Measurements from ENCODE around the gene OR2K2.

Gene OR2K2

GRCh38 chr9:111330124-111330523 is at the start of gene OR2K2:
Gene OR2K2 (minus strand): TSS chr9:111330224. CDS start chr9:111328433, 1,791 bp downstream.
- Histone ChIP-seq H3K27me3 (ENCODE audit: control insufficient read depth, insufficient read depth, low read length) (no peaks in the 10 kb centered on the region), H3K27ac (ENCODE audit: low read depth, low read length) (no peak within 1 kb of the TSS), H3K4me1 (ENCODE audit: control insufficient read depth, insufficient read depth, low read length) (0 out of 2 replicates have a peak, but pooled peaks cover 3% of the 10 kb centered on the region)

GRCh38 chr9:111375817-111376564 is 46.0 kb upstream of the OR2K2 start:
- Histone ChIP-seq H3K36me3 (ENCODE audit: control insufficient read depth, insufficient read depth, low read length) (peaks cover 96% of the 10 kb centered on the region), H3K4me3 (ENCODE audit: low read depth, low read length) (no peak overlapping the region), H3K9me3 (ENCODE audit: control insufficient read depth, insufficient read depth, low read length) (no peaks in the 10 kb centered on the region), H3K4me1 (ENCODE audit: control insufficient read depth, insufficient read depth, low read length) (no peaks in the 10 kb centered on the region), H3K27me3 (ENCODE audit: control insufficient read depth, insufficient read depth, low read length) (no peaks in the 10 kb centered on the region), H3K27ac (ENCODE audit: low read depth, low read length) (no peak overlapping the region), H3K9ac (ENCODE audit: low read depth, low read length) (no peak overlapping the region)

More at GRCh38 chr9:111330124-111330523, at the start of gene OR2K2:
- no peaks in the 10 kb centered on the region for H3K9me3 ChIP-seq (ENCODE audit: control insufficient read depth, insufficient read depth, low read length)
- no peak within 1 kb of the TSS for H3K4me3 ChIP-seq (ENCODE audit: low read depth, low read length)
- no peak within 1 kb of the TSS for H3K9ac ChIP-seq (ENCODE audit: low read depth, low read length)
- no peaks in the 10 kb centered on the region for H3K36me3 ChIP-seq (ENCODE audit: control insufficient read depth, insufficient read depth, low read length)

GRCh38 chr9:111375062-111375461 is 45.0 kb upstream of the OR2K2 start:
- Histone ChIP-seq H3K9ac (ENCODE audit: low read depth, low read length) (no peak overlapping the region), H3K4me1 (ENCODE audit: control insufficient read depth, insufficient read depth, low read length) (no peaks in the 10 kb centered on the region), H3K27me3 (ENCODE audit: control insufficient read depth, insufficient read depth, low read length) (no peaks in the 10 kb centered on the region), H3K27ac (ENCODE audit: low read depth, low read length) (no peak overlapping the region), H3K4me3 (ENCODE audit: low read depth, low read length) (no peak overlapping the region), H3K36me3 (ENCODE audit: control insufficient read depth, insufficient read depth, low read length) (peaks cover 96% of the 10 kb centered on the region), H3K9me3 (ENCODE audit: control insufficient read depth, insufficient read depth, low read length) (no peaks in the 10 kb centered on the region)

- Histone ChIP-seq H3K9ac (ENCODE audit: low read depth, low read length) (no peak overlapping the region), H3K36me3 (ENCODE audit: control insufficient read depth, insufficient read depth, low read length) (peaks cover 98% of the 10 kb centered on the region), H3K9me3 (ENCODE audit: control insufficient read depth, insufficient read depth, low read length) (no peaks in the 10 kb centered on the region), H3K27me3 (ENCODE audit: control insufficient read depth, insufficient read depth, low read length) (no peaks in the 10 kb centered on the region), H3K4me3 (ENCODE audit: low read depth, low read length) (no peak overlapping the region), H3K4me1 (ENCODE audit: control insufficient read depth, insufficient read depth, low read length) (no peaks in the 10 kb centered on the region), H3K27ac (ENCODE audit: low read depth, low read length) (no peak overlapping the region)
Observed at GRCh38 chr9:111372297-111372696, 42.3 kb upstream of the OR2K2 start.

GRCh38 chr9:111366978-111367377 is 37.0 kb upstream of the OR2K2 start:
- H3K27me3 ChIP-seq (ENCODE audit: control insufficient read depth, insufficient read depth, low read length) = no peaks in the 10 kb centered on the region
- no peak overlapping the region for H3K27ac ChIP-seq (ENCODE audit: low read depth, low read length)
- no peaks in the 10 kb centered on the region for H3K9me3 ChIP-seq (ENCODE audit: control insufficient read depth, insufficient read depth, low read length)
- H3K4me1 ChIP-seq (ENCODE audit: control insufficient read depth, insufficient read depth, low read length) = no peaks in the 10 kb centered on the region
- H3K9ac ChIP-seq (ENCODE audit: low read depth, low read length) = no peak overlapping the region
- H3K4me3 ChIP-seq (ENCODE audit: low read depth, low read length) = no peak overlapping the region
- H3K36me3 ChIP-seq (ENCODE audit: control insufficient read depth, insufficient read depth, low read length) = peaks cover 99% of the 10 kb centered on the region

GRCh38 chr9:111362526-111362925 is 32.5 kb upstream of the OR2K2 start:
- no peak overlapping the region for H3K4me3 ChIP-seq (ENCODE audit: low read depth, low read length)
- no peak overlapping the region for H3K27ac ChIP-seq (ENCODE audit: low read depth, low read length)
- no peak overlapping the region for H3K9ac ChIP-seq (ENCODE audit: low read depth, low read length)
- no peaks in the 10 kb centered on the region for H3K9me3 ChIP-seq (ENCODE audit: control insufficient read depth, insufficient read depth, low read length)
- H3K4me1 ChIP-seq (ENCODE audit: control insufficient read depth, insufficient read depth, low read length) = no peaks in the 10 kb centered on the region
- H3K27me3 ChIP-seq (ENCODE audit: control insufficient read depth, insufficient read depth, low read length) = no peaks in the 10 kb centered on the region
- H3K36me3 ChIP-seq (ENCODE audit: control insufficient read depth, insufficient read depth, low read length) = peaks cover 70% of the 10 kb centered on the region

GRCh38 chr9:111360881-111361280 is 30.9 kb upstream of the OR2K2 start:
- Histone ChIP-seq H3K4me1 (ENCODE audit: control insufficient read depth, insufficient read depth, low read length) (peaks cover 5% of the 10 kb centered on the region; the same call in 1 of the 2 replicates), H3K36me3 (ENCODE audit: control insufficient read depth, insufficient read depth, low read length) (peaks cover 54% of the 10 kb centered on the region), H3K27ac (ENCODE audit: low read depth, low read length) (no peak overlapping the region), H3K27me3 (ENCODE audit: control insufficient read depth, insufficient read depth, low read length) (no peaks in the 10 kb centered on the region), H3K9ac (ENCODE audit: low read depth, low read length) (no peak overlapping the region), H3K4me3 (ENCODE audit: low read depth, low read length) (no peak overlapping the region), H3K9me3 (ENCODE audit: control insufficient read depth, insufficient read depth, low read length) (no peaks in the 10 kb centered on the region)

GRCh38 chr9:111356481-111357244 is 26.6 kb upstream of the OR2K2 start:
- no peaks in the 10 kb centered on the region for H3K27me3 ChIP-seq (ENCODE audit: control insufficient read depth, insufficient read depth, low read length)
- peaks cover 5% of the 10 kb centered on the region; the same call in 1 of the 2 replicates for H3K4me1 ChIP-seq (ENCODE audit: control insufficient read depth, insufficient read depth, low read length)
- no peak overlapping the region for H3K4me3 ChIP-seq (ENCODE audit: low read depth, low read length)
- H3K36me3 ChIP-seq (ENCODE audit: control insufficient read depth, insufficient read depth, low read length) = peaks cover 13% of the 10 kb centered on the region
- H3K27ac ChIP-seq (ENCODE audit: low read depth, low read length) = no peak overlapping the region
- H3K9me3 ChIP-seq (ENCODE audit: control insufficient read depth, insufficient read depth, low read length) = no peaks in the 10 kb centered on the region
- H3K9ac ChIP-seq (ENCODE audit: low read depth, low read length) = 0 out of 2 replicates have a peak overlapping the region, but pooled peaks have one; percentile 12

- H3K9me3 ChIP-seq (ENCODE audit: control insufficient read depth, insufficient read depth, low read length) = no peaks in the 10 kb centered on the region
- H3K27ac ChIP-seq (ENCODE audit: low read depth, low read length) = no peak overlapping the region
- H3K36me3 ChIP-seq (ENCODE audit: control insufficient read depth, insufficient read depth, low read length) = no peaks in the 10 kb centered on the region
- H3K4me3 ChIP-seq (ENCODE audit: low read depth, low read length) = no peak overlapping the region
- H3K27me3 ChIP-seq (ENCODE audit: control insufficient read depth, insufficient read depth, low read length) = no peaks in the 10 kb centered on the region
- peaks cover 5% of the 10 kb centered on the region; the same call in 1 of the 2 replicates for H3K4me1 ChIP-seq (ENCODE audit: control insufficient read depth, insufficient read depth, low read length)
- H3K9ac ChIP-seq (ENCODE audit: low read depth, low read length) = no peak overlapping the region
Observed at GRCh38 chr9:111352545-111352944, 22.5 kb upstream of the OR2K2 start.

GRCh38 chr9:111350556-111350955 is 20.5 kb upstream of the OR2K2 start:
- no peaks in the 10 kb centered on the region for H3K27me3 ChIP-seq (ENCODE audit: control insufficient read depth, insufficient read depth, low read length)
- no peak overlapping the region for H3K4me3 ChIP-seq (ENCODE audit: low read depth, low read length)
- H3K36me3 ChIP-seq (ENCODE audit: control insufficient read depth, insufficient read depth, low read length) = no peaks in the 10 kb centered on the region
- H3K4me1 ChIP-seq (ENCODE audit: control insufficient read depth, insufficient read depth, low read length) = no peaks in the 10 kb centered on the region
- H3K9me3 ChIP-seq (ENCODE audit: control insufficient read depth, insufficient read depth, low read length) = no peaks in the 10 kb centered on the region
- H3K9ac ChIP-seq (ENCODE audit: low read depth, low read length) = no peak overlapping the region
- H3K27ac ChIP-seq (ENCODE audit: low read depth, low read length) = no peak overlapping the region

GRCh38 chr9:111349766-111350165 is 19.7 kb upstream of the OR2K2 start:
- Histone ChIP-seq H3K36me3 (ENCODE audit: control insufficient read depth, insufficient read depth, low read length) (no peaks in the 10 kb centered on the region), H3K27ac (ENCODE audit: low read depth, low read length) (no peak overlapping the region), H3K4me3 (ENCODE audit: low read depth, low read length) (no peak overlapping the region), H3K9me3 (ENCODE audit: control insufficient read depth, insufficient read depth, low read length) (no peaks in the 10 kb centered on the region), H3K27me3 (ENCODE audit: control insufficient read depth, insufficient read depth, low read length) (no peaks in the 10 kb centered on the region), H3K4me1 (ENCODE audit: control insufficient read depth, insufficient read depth, low read length) (no peaks in the 10 kb centered on the region), H3K9ac (ENCODE audit: low read depth, low read length) (no peak overlapping the region)

Data from HUES48 (cell line).